H9 (cell line): ENCODE measurements around the gene LAMA3. TPM values are rescaled to one million over a fixed set of nuclear protein-coding genes. Genes with fewer than 3 reads are reported as not detected.

Source experiments
- DNase-seq: peaks from one replicate; pipeline ENCODE4 v3.0.0-alpha.2; 2017
- H2AFZ ChIP-seq: one replicate; pipeline ENCODE4 v1.6.1; 2013; ENCODE audit warnings: mild to moderate bottlenecking, low read length, control low read depth, moderate library complexity
- H2AK5ac ChIP-seq: 2 replicates; pipeline ENCODE4 v1.6.1; 2013; ENCODE audit warnings: low read length, control low read depth, mixed read lengths; ENCODE audit not compliant: insufficient read length
- H2BK120ac ChIP-seq: one replicate; pipeline ENCODE4 v1.6.1; 2013; ENCODE audit warnings: low read depth, mild to moderate bottlenecking, low read length, control low read depth, inconsistent platforms; ENCODE audit not compliant: poor library complexity, severe bottlenecking
- H2BK12ac ChIP-seq: 2 replicates; pipeline ENCODE4 v1.6.1; 2013; ENCODE audit warnings: low read length, control low read depth, mixed read lengths, low read depth; ENCODE audit not compliant: insufficient read length
- H2BK15ac ChIP-seq: 2 replicates; pipeline ENCODE4 v1.6.1; 2013; ENCODE audit warnings: low read depth, low read length, control low read depth
- H2BK20ac ChIP-seq: one replicate; pipeline ENCODE4 v1.6.1; 2013; ENCODE audit warnings: low read depth, mild to moderate bottlenecking, low read length, control low read depth, inconsistent platforms; ENCODE audit not compliant: poor library complexity, severe bottlenecking
- H2BK5ac ChIP-seq: 2 replicates; pipeline ENCODE4 v1.6.1; 2013; ENCODE audit warnings: low read length, control low read depth, mixed read lengths; ENCODE audit not compliant: insufficient read length
- H3K14ac ChIP-seq: 2 replicates; pipeline ENCODE4 v1.6.1; 2013; ENCODE audit warnings: low read length, control low read depth; ENCODE audit not compliant: insufficient read depth
- H3K18ac ChIP-seq: 2 replicates; pipeline ENCODE4 v1.6.1; 2013; ENCODE audit warnings: low read depth, mild to moderate bottlenecking, mixed read lengths, low read length, control low read depth; ENCODE audit not compliant: insufficient read length
- H3K23ac ChIP-seq: 2 replicates; pipeline ENCODE4 v1.6.1; 2013; ENCODE audit warnings: low read length, control low read depth, mixed read lengths, low read depth; ENCODE audit not compliant: insufficient read length
- H3K23me2 ChIP-seq: 2 replicates; pipeline ENCODE4 v1.6.1; 2013; ENCODE audit warnings: low read depth, mild to moderate bottlenecking, mixed read lengths, low read length, control low read depth; ENCODE audit not compliant: insufficient read length, poor library complexity, severe bottlenecking
- H3K27ac ChIP-seq: 2 replicates; pipeline ENCODE4 v1.5.1; 2013; ENCODE audit warnings: low read length, control low read depth, mixed read lengths, low read depth; ENCODE audit not compliant: insufficient read length
- H3K27me3 ChIP-seq: 2 replicates; pipeline ENCODE4 v1.6.1; 2013; ENCODE audit warnings: low read length, control low read depth, inconsistent platforms; ENCODE audit not compliant: insufficient read depth
- H3K4ac ChIP-seq: 2 replicates; pipeline ENCODE4 v1.6.1; 2013; ENCODE audit warnings: low read depth, mild to moderate bottlenecking, control low read depth, inconsistent platforms, low read length, moderate library complexity
- H3K4me1 ChIP-seq: 2 replicates; pipeline ENCODE4 v1.6.1; 2013; ENCODE audit warnings: low read length, control low read depth, inconsistent platforms; ENCODE audit not compliant: insufficient read depth
- H3K4me2 ChIP-seq: 2 replicates; pipeline ENCODE4 v1.6.1; 2013; ENCODE audit warnings: low read length, control low read depth, mixed read lengths; ENCODE audit not compliant: insufficient read length, insufficient read depth
- H3K56ac ChIP-seq: 2 replicates; pipeline ENCODE4 v1.6.1; 2013; ENCODE audit warnings: low read depth, mild to moderate bottlenecking, mixed read lengths, low read length, control low read depth; ENCODE audit not compliant: insufficient read length
- H3K79me1 ChIP-seq: 2 replicates; pipeline ENCODE4 v1.6.1; 2013; ENCODE audit warnings: low read depth, mild to moderate bottlenecking, moderate library complexity, low read length, control low read depth, inconsistent platforms; ENCODE audit not compliant: insufficient read depth, poor library complexity, severe bottlenecking
- H3K79me2 ChIP-seq: 2 replicates; pipeline ENCODE4 v1.6.1; 2013; ENCODE audit warnings: low read length, control low read depth, inconsistent platforms; ENCODE audit not compliant: insufficient read depth
- H3K9ac ChIP-seq: 2 replicates; pipeline ENCODE4 v1.6.1; 2013; ENCODE audit warnings: low read length, control low read depth, mixed read lengths; ENCODE audit not compliant: insufficient read length; ENCODE audit errors: extremely low read depth
- H3K9me3 ChIP-seq: one replicate; pipeline ENCODE4 v1.6.1; 2013; ENCODE audit warnings: low read depth, low read length, inconsistent platforms; ENCODE audit not compliant: control insufficient read depth
- H3T11ph ChIP-seq: one replicate; pipeline ENCODE4 v1.6.1; 2013; ENCODE audit warnings: mild to moderate bottlenecking, low read length, control low read depth, inconsistent platforms
- H4K20me1 ChIP-seq: one replicate; pipeline ENCODE4 v1.6.1; 2013; ENCODE audit not compliant: control insufficient read depth, insufficient read length, insufficient read depth
- H4K5ac ChIP-seq: 2 replicates; pipeline ENCODE4 v1.6.1; 2013; ENCODE audit warnings: low read depth, mild to moderate bottlenecking, mixed read lengths, low read length, control low read depth; ENCODE audit not compliant: insufficient read length
- H4K8ac ChIP-seq: replicated peaks from 2 replicates; pipeline ENCODE4 v1.6.1; 2013; ENCODE audit warnings: low read length, control low read depth, mixed read lengths, low read depth; ENCODE audit not compliant: insufficient read length
- H4K91ac ChIP-seq: 2 replicates; pipeline ENCODE4 v1.6.1; 2013; ENCODE audit warnings: low read depth, mild to moderate bottlenecking, moderate library complexity, mixed read lengths, low read length, control low read depth; ENCODE audit not compliant: insufficient read length
- H3K27ac Mint-ChIP-seq, 3 experiments: 2 replicates in 2 of 3; 3 replicates in 1 of 3; pipeline ENCODE4 v1.8.0; 2020 to 2021; ENCODE audit warnings: mixed read lengths in 3 of 3, mild to moderate bottlenecking in 1 of 3, moderate library complexity in 1 of 3
- H3K27me3 Mint-ChIP-seq: 2 replicates; pipeline ENCODE4 v1.8.0; 2021; ENCODE audit warnings: low read depth, mild to moderate bottlenecking, moderate library complexity, mixed read lengths
- H3K36me3 Mint-ChIP-seq, 3 experiments: 2 replicates in 2 of 3; 3 replicates in 1 of 3; pipeline ENCODE4 v1.8.0; 2020 to 2021; ENCODE audit warnings: low read depth in 3 of 3, mixed read lengths in 3 of 3; ENCODE audit not compliant: insufficient read depth in 1 of 3
- H3K4me1 Mint-ChIP-seq, 2 experiments: 2 replicates each; pipeline ENCODE4 v1.8.0; 2020; ENCODE audit warnings: mixed read lengths in 2 of 2
- H3K4me3 Mint-ChIP-seq, 2 experiments: 2 replicates in 1 of 2; 3 replicates in 1 of 2; pipeline ENCODE4 v1.8.0; 2020 to 2021; ENCODE audit warnings: mild to moderate bottlenecking in 2 of 2, mixed read lengths in 2 of 2, moderate library complexity in 1 of 2
- H3K9me3 Mint-ChIP-seq, 2 experiments: 2 replicates in 1 of 2; 3 replicates in 1 of 2; pipeline ENCODE4 v1.8.0; 2020; ENCODE audit warnings: mild to moderate bottlenecking in 2 of 2, mixed read lengths in 2 of 2, moderate library complexity in 1 of 2
- CTCF ChIP-seq: fragments of 200-600 bp; sonication (generic); conservative IDR thresholded peaks from 3 replicates; pipeline ENCODE4 v1.8.0; 2021; ENCODE audit warnings: antibody characterized with exemption, mild to moderate bottlenecking
- WGBS: extraction: QIAGEN DNeasy Blood & Tissue Kit; methylation state at CpG from one replicate; pipeline ENCODE4 v1.1.7; 2013; ENCODE audit warnings: missing lambda C conversion rate, low lambda C conversion rate, mixed read lengths; ENCODE audit not compliant: insufficient read length; ENCODE audit errors: extremely low coverage; 5-methylcytosine and 5-hydroxymethylcytosine counted together
- total RNA-seq: library from RNA; stranded (reverse); gene quantifications from 2 replicates; pipeline ENCODE4 v1.2.1, GENCODE V29; 2021

Gene LAMA3
- total RNA-seq, 1 experiment from 2014 or later, result 0.33 TPM

- no CpG with 5 or more reads among the region's 2 CpGs for WGBS
- Histone ChIP-seq H3K4ac (no peak overlapping the region), H3K9ac (no peak overlapping the region), H3K23me2 (no peaks in the 10 kb centered on the region), H3K56ac (no peak overlapping the region), H3K79me2 (no peaks in the 10 kb centered on the region), H2BK15ac (no peak overlapping the region), H3K27me3 (no peaks in the 10 kb centered on the region), H2AK5ac (no peak overlapping the region), H2BK12ac (no peak overlapping the region), H4K20me1 (no peaks in the 10 kb centered on the region), H3K23ac (no peak overlapping the region), H4K8ac (no peak overlapping the region), H2BK20ac (no peak overlapping the region), H2BK120ac (no peak overlapping the region), H3K9me3 (no peaks in the 10 kb centered on the region), H3K4me2 (no peak overlapping the region), H3K27ac (no peak overlapping the region), H3K18ac (no peak overlapping the region), H3K4me1 (no peaks in the 10 kb centered on the region; the same call in 1 of the 2 replicates), H2AFZ (no peak overlapping the region), H3K14ac (no peak overlapping the region), H2BK5ac (no peak overlapping the region), H3K79me1 (no peaks in the 10 kb centered on the region), H4K5ac (no peak overlapping the region), H4K91ac (no peak overlapping the region), H3T11ph (no peak overlapping the region)
- Mint-ChIP-seq H3K9me3 (no peaks in the 10 kb centered on the region), H3K27ac (no peak overlapping the region), H3K4me1 (peaks cover 26 to 30% of the 10 kb centered on the region in 2 experiments), H3K27me3 (no peaks in the 10 kb centered on the region), H3K4me3 (no peak overlapping the region), H3K36me3 (no peaks in the 10 kb centered on the region)
- TF ChIP-seq CTCF, result no peak
- no peak for DNase-seq
Measured at GRCh38 chr18:23825496-23825895, 136.2 kb downstream of the LAMA3 start.
